ENCODE data around the gene CRYBG2.
"Not testable (repeated sequence)": the region's sequence is repeated elsewhere in the genome, so short reads cannot be mapped to it uniquely, and the experiment has no call there.

The CRYBG2 gene

DNA sequence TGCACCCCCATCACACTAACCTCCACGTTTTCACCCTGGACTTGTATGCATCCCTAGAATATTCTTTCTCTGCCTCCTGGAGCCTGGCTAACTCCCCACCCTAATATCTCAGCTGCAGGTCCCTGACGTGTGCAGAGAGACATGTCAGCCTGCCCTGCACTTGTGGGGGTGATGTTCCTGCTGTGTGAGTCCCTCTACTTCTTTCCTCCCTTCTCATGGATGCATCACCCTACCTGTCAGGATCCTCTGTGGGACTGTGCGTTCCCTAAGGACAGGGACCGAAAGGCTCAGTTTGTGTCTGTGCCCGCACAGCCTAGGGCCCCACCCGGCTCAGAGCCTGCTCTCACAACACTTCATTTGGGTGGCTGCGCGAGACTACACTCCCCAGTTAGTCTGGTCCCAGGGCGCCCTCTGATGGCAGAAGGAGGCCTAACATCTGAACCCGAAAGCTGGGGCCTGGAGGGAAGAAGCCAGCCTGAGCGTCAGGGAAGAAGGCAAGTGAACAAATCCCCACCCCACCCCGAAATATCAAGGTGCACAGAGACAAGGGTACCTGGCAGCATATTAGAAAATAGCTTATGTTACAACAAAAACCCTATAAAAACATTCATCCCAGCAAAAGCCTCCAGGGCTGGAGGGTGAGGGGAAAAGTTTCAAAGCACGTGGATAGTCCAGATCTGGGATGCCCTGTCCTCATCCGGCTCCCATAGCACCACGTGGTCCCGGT is 32.5 kb downstream of the CRYBG2 start:
- DNase-seq (ENCODE audit: low read depth): peak; percentile 22

DNA sequence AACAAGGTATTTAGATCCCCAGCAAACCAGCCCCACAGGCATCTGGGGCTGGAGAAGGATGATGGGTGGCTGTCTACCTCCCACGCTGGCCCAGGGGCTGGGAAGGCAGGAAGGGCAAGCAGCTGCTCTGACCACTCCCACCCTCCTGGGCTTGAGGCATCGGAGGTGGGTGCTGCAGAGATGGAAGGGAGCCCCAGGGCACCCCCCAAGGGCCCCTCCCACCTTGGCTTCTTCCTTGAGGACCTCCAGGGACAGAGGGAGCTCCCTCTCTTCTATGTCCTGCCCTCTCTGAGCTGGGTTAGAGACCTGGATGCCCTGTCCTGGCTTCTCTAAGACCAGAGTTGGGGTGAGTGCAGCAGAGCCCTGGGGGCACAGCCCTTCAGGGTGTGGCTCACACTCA is 33.0 kb downstream of the CRYBG2 start:
- DNase-seq (ENCODE audit: low read depth): no peak

DNA sequence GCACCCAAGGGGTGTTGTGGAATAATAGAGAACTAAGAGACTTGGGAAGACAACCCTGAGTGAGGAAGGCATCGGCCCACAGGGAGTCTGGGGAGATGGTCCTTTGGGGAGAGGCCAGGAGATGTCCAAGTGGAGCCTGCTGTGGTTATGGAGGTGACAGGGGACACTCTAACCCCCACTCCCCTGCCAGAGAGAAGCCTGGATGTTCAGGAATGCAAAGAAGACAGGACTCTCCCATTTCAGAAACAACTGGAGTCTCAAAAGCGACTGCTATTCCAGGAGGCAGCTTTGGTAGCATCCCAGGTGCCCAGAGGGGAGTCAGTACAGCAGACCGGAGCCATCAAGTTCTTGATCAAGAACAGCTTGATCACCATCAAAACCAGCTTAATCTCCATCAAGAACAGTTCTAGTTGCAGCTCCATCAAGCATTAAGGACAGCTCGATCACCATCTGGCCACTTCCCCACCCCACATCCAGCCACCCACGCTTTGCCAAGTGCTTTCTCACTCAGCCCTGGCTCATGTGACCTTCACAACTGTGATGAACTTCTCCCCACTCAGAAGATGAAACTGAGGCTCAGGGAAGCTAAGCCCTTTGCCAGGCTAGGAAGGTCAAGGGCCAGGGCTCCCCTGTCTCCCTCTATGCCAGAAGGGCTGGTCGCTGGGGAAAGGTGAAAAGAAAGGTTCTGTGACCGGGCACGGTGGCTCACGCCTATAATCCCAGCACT is 35.4 kb downstream of the CRYBG2 start:
- no peak for DNase-seq (ENCODE audit: low read depth)

GRCh38 chr1:26317612-26318337 is 36.2 kb downstream of the CRYBG2 start, which contains the start of gene CD52:
TSS of gene CD52 (plus strand) at chr1:26317958. CDS start at chr1:26318018, 60 bp downstream.
- DNase-seq (ENCODE audit: low read depth): no peak

DNA sequence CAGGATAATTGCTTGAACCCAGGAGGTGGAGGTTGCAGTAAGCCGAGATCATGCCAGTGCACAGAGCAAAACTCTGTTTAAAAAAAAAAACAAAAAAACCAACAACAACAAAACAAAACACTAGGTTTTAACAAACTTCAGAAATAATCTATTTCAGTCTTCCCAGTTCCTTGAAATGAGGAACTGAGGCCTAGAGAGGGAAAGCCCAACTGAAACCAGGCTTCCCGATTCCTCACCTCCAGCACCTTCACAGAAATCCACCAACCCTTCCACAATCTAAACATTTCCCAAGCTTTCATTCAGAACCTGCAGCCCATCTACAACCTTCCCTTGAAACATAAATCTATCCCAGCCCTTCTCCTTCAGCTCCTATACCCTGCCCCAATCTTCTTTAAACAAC is 36.8 kb downstream of the CRYBG2 start:
- no peak for DNase-seq (ENCODE audit: low read depth)

GRCh38 chr1:26315874-26316850 is 37.8 kb downstream of the CRYBG2 start:
- DNase-seq (ENCODE audit: low read depth): no peak

- DNase-seq (ENCODE audit: low read depth): no peak
Measured at GRCh38 chr1:26314501-26314900, 39.4 kb downstream of the CRYBG2 start.

- DNase-seq (ENCODE audit: low read depth): not testable (repeated sequence)
Measured at GRCh38 chr1:26307966-26308899, 45.7 kb downstream of the CRYBG2 start.

DNA sequence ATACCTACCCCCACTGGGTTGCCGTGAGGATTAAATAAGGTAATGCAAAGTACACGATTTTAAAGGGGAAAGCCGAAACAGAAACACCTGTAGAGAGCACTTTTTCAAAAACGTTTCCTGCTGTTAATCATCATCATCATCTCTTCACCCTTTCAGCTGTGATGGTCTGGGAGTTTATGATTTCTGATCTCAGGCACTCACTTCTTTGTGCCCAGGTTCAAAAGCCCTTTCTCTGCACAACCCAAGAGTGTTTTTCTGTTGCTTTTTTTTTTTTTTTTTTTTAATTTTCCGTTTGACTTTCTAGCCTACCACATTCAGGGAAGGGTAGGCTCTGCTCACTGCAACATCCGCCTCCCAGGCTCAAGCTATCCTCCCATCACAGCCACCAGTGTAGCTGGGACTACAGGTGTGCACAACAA is 46.6 kb downstream of the CRYBG2 start:
- no peak for DNase-seq (ENCODE audit: low read depth)

- peak; percentile 64 for DNase-seq (ENCODE audit: low read depth)
Measured at GRCh38 chr1:26306290-26307229, 47.4 kb downstream of the CRYBG2 start, which contains the start of gene UBXN11. TSS of gene UBXN11 (minus strand) at chr1:26306636. CDS start at chr1:26302883, 3,753 bp downstream.

DNA sequence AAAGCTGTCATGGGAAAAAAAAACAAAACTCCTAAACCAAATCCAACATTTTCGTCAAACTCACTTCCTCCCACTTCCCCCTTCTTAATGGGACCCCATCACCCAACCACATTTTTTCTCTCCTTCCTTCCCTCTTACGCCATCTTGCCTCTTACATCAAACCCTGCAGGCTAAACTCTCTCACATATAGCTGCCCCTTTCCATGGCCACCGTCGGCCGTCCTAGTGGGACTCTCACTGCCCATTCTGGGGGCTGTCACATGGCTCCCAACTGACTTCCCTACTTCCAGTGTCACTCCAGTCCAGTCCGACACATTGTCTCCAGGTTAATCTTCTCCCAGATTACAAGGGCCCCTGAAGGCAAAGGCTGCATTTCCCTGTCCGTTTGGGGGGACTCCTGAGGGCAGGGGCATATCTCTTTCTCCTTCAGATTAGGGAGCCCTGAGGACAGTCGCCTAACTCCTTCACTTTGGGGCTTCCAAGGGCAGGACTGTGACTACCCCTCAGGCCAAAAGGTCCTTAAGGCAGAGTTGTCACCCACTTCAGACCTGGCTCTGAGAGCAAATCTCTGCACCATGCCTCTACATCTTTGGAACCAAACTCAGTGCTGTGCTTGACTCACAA is 48.2 kb downstream of the CRYBG2 start:
- no peak for DNase-seq (ENCODE audit: low read depth)

GRCh38 chr1:26302733-26303405 is 51.1 kb downstream of the CRYBG2 start:
- DNase-seq (ENCODE audit: low read depth): no peak

- DNase-seq (ENCODE audit: low read depth): no peak
Measured at GRCh38 chr1:26300578-26301275, 53.2 kb downstream of the CRYBG2 start.

- DNase-seq (ENCODE audit: low read depth): no peak
Measured at GRCh38 chr1:26297791-26298124, 56.2 kb downstream of the CRYBG2 start.

GRCh38 chr1:26297057-26297790 is 56.7 kb downstream of the CRYBG2 start:
- no peak for DNase-seq (ENCODE audit: low read depth)

GRCh38 chr1:26296340-26297056 is 57.4 kb downstream of the CRYBG2 start:
- no peak for DNase-seq (ENCODE audit: low read depth)

Measured in GM04503 (cell line).